ENCODE results near the gene ANKRD13D.
A peak's percentile ranks its signal among the peaks of the same experiment; 100 is the strongest.

The ANKRD13D gene

GRCh38 chr11:67300756-67301312 is 11.7 kb downstream of the ANKRD13D start:
- Mint-ChIP-seq H3K4me1 (peaks cover 28% of the 10 kb centered on the region), H3K4me3 (no peak overlapping the region), H3K27ac (no peak overlapping the region)

GRCh38 chr11:67301313-67301921 is 12.3 kb downstream of the ANKRD13D start:
- Mint-ChIP-seq H3K9me3 (peaks cover 4% of the 10 kb centered on the region), H3K4me1 (peaks cover 28% of the 10 kb centered on the region), H3K27ac (no peak overlapping the region), H3K4me3 (no peak overlapping the region), H3K36me3 (peaks cover 58% of the 10 kb centered on the region)
- ATAC-seq (no peak), DNase-seq (ENCODE audit: low spot score in 2 of 2) (no peak)

More at GRCh38 chr11:67300756-67301312, 11.7 kb downstream of the ANKRD13D start:
- Mint-ChIP-seq H3K36me3 (peaks cover 64% of the 10 kb centered on the region), H3K9me3 (peaks cover 9% of the 10 kb centered on the region)
- ATAC-seq (no peak), DNase-seq (ENCODE audit: low spot score in 2 of 2) (no peak)

- peaks cover 52% of the 10 kb centered on the region for H3K36me3 Mint-ChIP-seq
- ATAC-seq (no peak), DNase-seq (ENCODE audit: low spot score in 2 of 2) (no peak)
- H3K4me1 Mint-ChIP-seq = peaks cover 28% of the 10 kb centered on the region
- H3K27ac Mint-ChIP-seq = peak overlapping the region; percentile 52
- peaks cover under 1% of the 10 kb centered on the region for H3K9me3 Mint-ChIP-seq
- H3K4me3 Mint-ChIP-seq = peak overlapping the region; percentile 52
These were observed 12.9 kb downstream of the ANKRD13D start for GRCh38 chr11:67301951-67302516.

GRCh38 chr11:67302571-67303131 is 13.5 kb downstream of the ANKRD13D start:
- Mint-ChIP-seq H3K27ac (peak overlapping the region; percentile 52), H3K9me3 (no peaks in the 10 kb centered on the region), H3K4me1 (peaks cover 28% of the 10 kb centered on the region)

GRCh38 chr11:67303132-67303834 is 14.2 kb downstream of the ANKRD13D start, which contains the start of gene SSH3:
Gene SSH3 (plus strand): TSS chr11:67303530. CDS start chr11:67303626, 96 bp downstream.
- peak within 1 kb of the TSS; percentile 52 for H3K27ac Mint-ChIP-seq

More at GRCh38 chr11:67302571-67303131, 13.5 kb downstream of the ANKRD13D start:
- H3K36me3 Mint-ChIP-seq = peaks cover 46% of the 10 kb centered on the region
- ATAC-seq = no peak
- DNase-seq (ENCODE audit: low spot score in 2 of 2) = no peak
- H3K4me3 Mint-ChIP-seq = peak overlapping the region; percentile 52

GRCh38 chr11:67303835-67304411 is 14.8 kb downstream of the ANKRD13D start:
- ATAC-seq (peak; percentile 55), DNase-seq (ENCODE audit: low spot score in 2 of 2) (no peak)
- H3K36me3 Mint-ChIP-seq = peaks cover 33% of the 10 kb centered on the region
- H3K27ac Mint-ChIP-seq = no peak overlapping the region
- H3K4me1 Mint-ChIP-seq = peaks cover 20% of the 10 kb centered on the region
- peak overlapping the region; percentile 52 for H3K4me3 Mint-ChIP-seq
- H3K9me3 Mint-ChIP-seq = no peaks in the 10 kb centered on the region

More at GRCh38 chr11:67303132-67303834, 14.2 kb downstream of the ANKRD13D start, which contains the start of gene SSH3:
- H3K4me1 Mint-ChIP-seq = peaks cover 26% of the 10 kb centered on the region
- ATAC-seq (peak; percentile 86), DNase-seq (ENCODE audit: low spot score in 2 of 2) (peak in 1 of 2 donors; percentile 82)
- peaks cover 40% of the 10 kb centered on the region for H3K36me3 Mint-ChIP-seq
- peak within 1 kb of the TSS; percentile 52 for H3K4me3 Mint-ChIP-seq
- H3K9me3 Mint-ChIP-seq = no peaks in the 10 kb centered on the region

GRCh38 chr11:67304511-67305113 is 15.5 kb downstream of the ANKRD13D start:
- H3K27ac Mint-ChIP-seq = no peak overlapping the region
- peak overlapping the region; percentile 52 for H3K4me3 Mint-ChIP-seq
- H3K36me3 Mint-ChIP-seq = peaks cover 27% of the 10 kb centered on the region
- ATAC-seq (no peak), DNase-seq (ENCODE audit: low spot score in 2 of 2) (no peak)
- no peaks in the 10 kb centered on the region for H3K9me3 Mint-ChIP-seq
- peaks cover 20% of the 10 kb centered on the region for H3K4me1 Mint-ChIP-seq

- no peak overlapping the region for H3K4me3 Mint-ChIP-seq
These were observed 17.9 kb downstream of the ANKRD13D start for GRCh38 chr11:67306769-67307544.

GRCh38 chr11:67307545-67308001 is 18.5 kb downstream of the ANKRD13D start:
- no peak for DNase-seq (ENCODE audit: low spot score in 2 of 2)
- Mint-ChIP-seq H3K9me3 (no peaks in the 10 kb centered on the region), H3K4me1 (peaks cover 34% of the 10 kb centered on the region), H3K4me3 (no peak overlapping the region), H3K27ac (peak overlapping the region; percentile 61), H3K36me3 (peaks cover 6% of the 10 kb centered on the region)
- no peak for ATAC-seq

More at GRCh38 chr11:67306769-67307544, 17.9 kb downstream of the ANKRD13D start:
- Mint-ChIP-seq H3K27ac (peak overlapping the region; percentile 29), H3K4me1 (peaks cover 34% of the 10 kb centered on the region), H3K9me3 (no peaks in the 10 kb centered on the region), H3K36me3 (peaks cover 12% of the 10 kb centered on the region)
- DNase-seq (ENCODE audit: low spot score in 2 of 2) = no peak
- no peak for ATAC-seq

GRCh38 chr11:67308031-67308866 is 19.1 kb downstream of the ANKRD13D start:
- no peaks in the 10 kb centered on the region for H3K9me3 Mint-ChIP-seq
- DNase-seq (ENCODE audit: low spot score in 2 of 2) (no peak), ATAC-seq (no peak)
- H3K4me3 Mint-ChIP-seq = no peak overlapping the region
- H3K36me3 Mint-ChIP-seq = no peaks in the 10 kb centered on the region
- peaks cover 36% of the 10 kb centered on the region for H3K4me1 Mint-ChIP-seq
- H3K27ac Mint-ChIP-seq = peak overlapping the region; percentile 61

GRCh38 chr11:67309166-67309565 is 20.1 kb downstream of the ANKRD13D start:
- H3K4me1 Mint-ChIP-seq = peaks cover 43% of the 10 kb centered on the region
- H3K4me3 Mint-ChIP-seq = no peak overlapping the region
- no peak for ATAC-seq
- H3K36me3 Mint-ChIP-seq = no peaks in the 10 kb centered on the region
- H3K27ac Mint-ChIP-seq = no peak overlapping the region
- H3K9me3 Mint-ChIP-seq = no peaks in the 10 kb centered on the region
- no peak for DNase-seq (ENCODE audit: low spot score in 2 of 2)

GRCh38 chr11:67309661-67310061 is 20.6 kb downstream of the ANKRD13D start:
- Mint-ChIP-seq H3K27ac (peak overlapping the region; percentile 32), H3K4me3 (no peak overlapping the region), H3K9me3 (no peaks in the 10 kb centered on the region), H3K36me3 (no peaks in the 10 kb centered on the region), H3K4me1 (peaks cover 42% of the 10 kb centered on the region)
- DNase-seq (ENCODE audit: low spot score in 2 of 2) (no peak), ATAC-seq (no peak)
